Measurements from ENCODE around the gene CATSPERZ. TPM values are rescaled to one million over a fixed set of nuclear protein-coding genes. Genes with fewer than 3 reads are reported as not detected.

The CATSPERZ gene
- total and polyA plus RNA-seq, 2 donors (not counting 3 experiments of a cell fraction or from before 2014, with no cell fraction given): 0.11 TPM; not detected in 1

- Histone ChIP-seq H3K4me1 (ENCODE audit: control insufficient read depth, extremely low read depth, insufficient read depth, low read length) (peaks cover 11% of the 10 kb centered on the region), H3K27ac (ENCODE audit: insufficient read depth, low read depth, low read length) (peak within 1 kb of the TSS; percentile 35), H3K9me1 (replicated peaks; ENCODE audit: control insufficient read depth, extremely low read depth, insufficient read depth, low read length) (no peaks in the 10 kb centered on the region), H3K4me3 (replicated peaks in 1 of 3; ENCODE audit: insufficient read depth in 1 of 3, low read depth in 1 of 3, low read length in 3 of 3) (peak within 1 kb of the TSS; percentile 42 to 49 (median 44)), H3K9ac (replicated peaks; ENCODE audit: extremely low read depth, insufficient read depth, low read length) (peak within 1 kb of the TSS; percentile 54), H4K20me1 (replicated peaks; ENCODE audit: control insufficient read depth, extremely low read depth, insufficient read depth, low read length) (no peaks in the 10 kb centered on the region), H3K9me3 (replicated peaks; ENCODE audit: control insufficient read depth, insufficient read depth, low read length) (no peaks in the 10 kb centered on the region), H3K27me3 (ENCODE audit: control insufficient read depth in 2 of 2, insufficient read depth in 2 of 2, low read length in 2 of 2) (no peaks in the 10 kb centered on the region), H3K36me3 (ENCODE audit: control insufficient read depth in 2 of 2, extremely low read depth in 1 of 2, insufficient read depth in 2 of 2, low read length in 2 of 2) (peaks cover 0 to 5% of the 10 kb centered on the region in 2 experiments), H2AFZ (ENCODE audit: low read depth, low read length) (peak within 1 kb of the TSS; percentile 75), H3K4me2 (ENCODE audit: insufficient read depth, low read length) (peak within 1 kb of the TSS; percentile 60), H3K79me2 (ENCODE audit: control insufficient read depth, insufficient read depth, low read length) (peaks cover 2% of the 10 kb centered on the region)
- peak; percentile 52 for TF ChIP-seq POLR2A (IDR thresholded peaks at IDR 0.05; ENCODE audit: low read depth, low read length)
- peak; percentile 66 for TF ChIP-seq POLR2AphosphoS5 (IDR thresholded peaks at IDR 0.05; ENCODE audit: insufficient read depth, low read depth, low read length)
- no peak for TF ChIP-seq JUN (IDR thresholded peaks at IDR 0.05; ENCODE audit: borderline replicate concordance, insufficient read depth, insufficient read length, low read depth)
- intact Hi-C loops (cut with micrococcal nuclease) (loop anchor here (2.0 kb wide), 2 partner anchors 20 to 38 kb away; partner anchors contain the start of genes ESRRA and PPP1R14B), dilution Hi-C loops (cut with MboI; ENCODE audit: extremely low pct_ligation_motif_present, low sequenced_read_pairs) (no loop called here)
- FAIRE-seq: peak; percentile 95
- POLR2A ChIA-PET: interaction anchor here (1.0 kb wide), 1 partner anchor 13 kb away, joined by 3 read pairs; no protein-coding TSS in a partner anchor
- BruUV-seq (replicated peaks): TSS peak; percentile 38
- DNase-seq (ENCODE audit: low read depth, low spot score): peak; percentile 91
- CTCF ChIA-PET: interaction anchor here (0.7 to 3.5 kb wide), 12 partner anchors 13 to 99 kb away, joined by 3 to 26 read pairs (median 6); partner anchors contain the start of genes CATSPERZ, PRDX5, STIP1 and TRMT112
Observed at GRCh38 chr11:64284048-64284961, 15.9 kb upstream of the CATSPERZ start, which contains the start of gene BAD. Gene BAD (minus strand): TSS chr11:64284665. CDS start chr11:64284368, 297 bp downstream.

All from endothelial cell of umbilical vein (primary cell).